SK-N-MC (cell line): ENCODE data around the gene MRTFA.
A peak's percentile ranks its signal among the peaks of the same experiment; 100 is the strongest.

Experiments
- DNase-seq: peaks from one replicate; pipeline ENCODE4 v3.0.0-alpha.2; 2011; ENCODE audit warnings: low read depth, low spot score
- H3K27ac ChIP-seq: fragments of 200-600 bp; sonication (generic); 2 replicates; pipeline ENCODE4 v1.5.1; 2016; ENCODE audit warnings: mixed run types
- H3K36me3 ChIP-seq: fragments of 200-600 bp; sonication (generic); 2 replicates; pipeline ENCODE4 v1.6.1; 2017; ENCODE audit warnings: antibody characterized with exemption, low read length, mixed read lengths; ENCODE audit not compliant: insufficient read depth
- H3K4me3 ChIP-seq: fragments of 200-600 bp; sonication (generic); 2 replicates; pipeline ENCODE4 v1.5.1; 2016
- H3K9ac ChIP-seq: fragments of 200-600 bp; sonication (generic); 2 replicates; pipeline ENCODE4 v1.8.0; 2017; ENCODE audit warnings: mixed run types, mixed read lengths; ENCODE audit not compliant: insufficient read length
- H3K9me3 ChIP-seq: fragments of 200-600 bp; sonication (generic); 2 replicates; pipeline ENCODE4 v1.6.1; 2017; ENCODE audit warnings: low read depth, mild to moderate bottlenecking, antibody characterized with exemption, low read length, moderate library complexity, mixed read lengths
- EZH2 ChIP-seq: fragments of 200-600 bp; sonication (generic); IDR thresholded peaks from one replicate; pipeline ENCODE4 v1.6.1; 2017; ENCODE audit warnings: antibody characterized with exemption
- FOXP2 ChIP-seq: optimal IDR thresholded peaks from 2 replicates; pipeline ENCODE3; 2011; ENCODE audit warnings: mild to moderate bottlenecking, moderate library complexity; ENCODE audit not compliant: insufficient read depth; ENCODE audit errors: extremely low read length, control extremely low read depth
- POLR2AphosphoS5 ChIP-seq: IDR thresholded peaks from 2 replicates; pipeline ENCODE4 v1.6.1; 2012; ENCODE audit warnings: mild to moderate bottlenecking, low read depth, low read length, borderline replicate concordance

The MRTFA gene

GRCh38 chr22:40638261-40638660, 1.7 kb upstream of the MRTFA start:
- TF ChIP-seq POLR2AphosphoS5 = no peak
- no peak for TF ChIP-seq FOXP2
- TF ChIP-seq EZH2 = no peak
- Histone ChIP-seq H3K9ac (no peak overlapping the region), H3K9me3 (no peaks in the 10 kb centered on the region), H3K27ac (no peak overlapping the region), H3K36me3 (no peaks in the 10 kb centered on the region), H3K4me3 (no peak overlapping the region)
- DNase-seq = no peak

DNA sequence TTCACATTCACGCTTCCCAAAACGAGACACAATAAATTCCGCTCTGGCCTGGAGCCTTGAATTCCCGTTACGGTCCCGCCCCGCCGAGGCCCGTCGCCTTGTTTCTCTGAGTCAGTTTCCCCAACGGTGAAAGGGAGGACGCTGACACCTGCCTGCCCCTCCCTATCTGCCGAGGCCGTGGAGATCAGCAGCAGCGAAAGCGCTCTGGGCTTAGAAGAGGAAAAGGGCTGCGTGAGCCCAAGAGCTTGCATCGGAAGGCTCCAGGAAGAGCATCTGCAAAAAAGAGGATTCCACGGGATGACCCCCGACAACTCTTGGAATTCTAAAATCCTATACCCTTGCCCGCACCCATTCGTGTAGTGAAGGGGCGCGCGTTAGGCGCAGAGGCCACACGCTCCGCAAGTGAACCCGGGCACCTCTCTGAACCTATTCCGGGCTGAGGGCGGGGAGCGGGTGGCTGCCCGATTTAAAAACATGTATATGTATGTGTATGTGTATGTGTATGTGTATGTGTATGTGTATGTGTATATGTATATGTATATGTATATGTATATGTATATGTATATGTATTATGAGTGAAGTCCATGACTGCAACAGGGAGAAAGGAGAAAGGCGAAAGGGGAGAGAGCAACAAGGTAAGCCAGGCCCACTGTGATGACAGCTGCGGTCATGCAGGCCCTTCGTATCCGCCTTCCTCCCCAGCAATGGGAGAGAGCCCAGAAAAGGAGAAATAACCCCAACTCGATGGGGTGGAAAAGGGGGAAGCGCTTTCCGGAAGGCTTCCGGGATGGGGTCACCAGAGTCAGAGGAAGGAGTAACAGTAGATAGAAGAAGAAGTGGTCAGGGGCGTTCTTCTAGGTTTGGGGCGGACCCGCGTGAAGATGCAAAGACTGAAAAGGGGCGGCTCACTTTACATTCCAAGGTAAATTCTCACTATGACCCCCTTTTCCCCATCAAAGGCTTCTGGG, 948 bp upstream of the MRTFA start:
- Histone ChIP-seq H3K4me3 (peak overlapping the region; percentile 80), H3K36me3 (no peaks in the 10 kb centered on the region), H3K9me3 (no peaks in the 10 kb centered on the region), H3K9ac (peak overlapping the region; percentile 83), H3K27ac (peak overlapping the region; percentile 43; the same call in 1 of the 2 replicates)
- TF ChIP-seq EZH2 = no peak
- TF ChIP-seq POLR2AphosphoS5 = no peak
- no peak for TF ChIP-seq FOXP2
- DNase-seq = no peak

- DNase-seq = no peak
- H3K4me3 ChIP-seq = peak overlapping the region; percentile 80
- H3K9ac ChIP-seq = peak overlapping the region; percentile 88
- no peaks in the 10 kb centered on the region for H3K9me3 ChIP-seq
- no peak for TF ChIP-seq POLR2AphosphoS5
- TF ChIP-seq EZH2 = no peak
- TF ChIP-seq FOXP2 = no peak
- H3K27ac ChIP-seq = no peak overlapping the region
- no peaks in the 10 kb centered on the region for H3K36me3 ChIP-seq
Measured at GRCh38 chr22:40635940-40636379, 559 bp downstream of the MRTFA start.

GRCh38 chr22:40635043-40635939, 1.2 kb downstream of the MRTFA start:
- H3K27ac ChIP-seq = no peak overlapping the region
- H3K4me3 ChIP-seq = peak overlapping the region; percentile 80
- no peaks in the 10 kb centered on the region for H3K36me3 ChIP-seq
- TF ChIP-seq EZH2 (no peak), FOXP2 (no peak), POLR2AphosphoS5 (no peak)
- peak overlapping the region; percentile 88 for H3K9ac ChIP-seq
- DNase-seq = no peak
- no peaks in the 10 kb centered on the region for H3K9me3 ChIP-seq

DNA sequence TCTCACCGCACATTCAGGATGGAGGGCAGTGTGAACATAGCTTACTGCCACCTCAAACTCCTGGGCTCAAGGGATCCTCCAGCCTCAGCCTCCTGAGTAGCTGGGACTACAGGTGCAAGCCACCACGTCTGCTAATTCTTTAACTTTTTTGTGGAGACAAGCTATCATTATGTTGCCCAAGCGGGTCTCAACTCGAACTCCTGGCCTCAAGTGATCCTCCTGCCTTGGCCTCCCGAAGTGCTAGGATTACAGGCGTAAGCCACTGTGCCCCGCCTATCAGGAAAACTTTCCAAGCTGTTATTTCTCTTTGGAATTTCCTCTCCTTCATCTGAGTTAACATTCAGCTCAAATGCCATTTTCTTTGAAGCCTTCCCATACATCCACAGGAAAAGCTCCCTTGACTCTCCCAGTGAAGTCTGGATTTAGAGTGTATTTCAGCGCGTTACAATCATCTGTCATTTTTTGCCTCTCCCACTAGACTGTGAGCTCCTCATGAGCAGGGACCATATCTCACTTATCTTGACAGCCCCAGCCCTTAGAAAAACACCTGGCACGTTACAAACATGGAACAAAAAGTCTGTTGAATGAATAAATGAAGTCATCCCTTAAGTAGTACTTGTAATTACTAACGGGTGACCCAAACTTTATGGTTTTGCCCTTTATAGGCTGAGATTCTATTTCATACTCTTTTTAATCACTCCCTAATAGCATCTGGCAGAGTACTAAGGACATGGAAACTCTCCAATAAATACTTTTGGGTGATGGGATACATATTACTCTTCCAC, 2.2 kb downstream of the MRTFA start:
- Histone ChIP-seq H3K36me3 (no peaks in the 10 kb centered on the region), H3K27ac (no peak overlapping the region), H3K9me3 (no peaks in the 10 kb centered on the region), H3K9ac (no peak overlapping the region), H3K4me3 (peak overlapping the region; percentile 80)
- DNase-seq = no peak
- no peak for TF ChIP-seq EZH2
- no peak for TF ChIP-seq FOXP2
- TF ChIP-seq POLR2AphosphoS5 = no peak

- no peak for TF ChIP-seq POLR2AphosphoS5
- no peak for TF ChIP-seq FOXP2
- Histone ChIP-seq H3K9me3 (no peaks in the 10 kb centered on the region), H3K9ac (no peak overlapping the region), H3K4me3 (no peak overlapping the region), H3K27ac (no peak overlapping the region), H3K36me3 (no peaks in the 10 kb centered on the region)
- DNase-seq = no peak
Measured at GRCh38 chr22:40633036-40633435, 3.5 kb downstream of the MRTFA start.

- no peaks in the 10 kb centered on the region for H3K9me3 ChIP-seq
- no peak overlapping the region for H3K27ac ChIP-seq
- H3K4me3 ChIP-seq = no peak overlapping the region
- no peak for TF ChIP-seq FOXP2
- TF ChIP-seq EZH2 = no peak
- no peak for TF ChIP-seq POLR2AphosphoS5
- H3K36me3 ChIP-seq = no peaks in the 10 kb centered on the region
- H3K9ac ChIP-seq = no peak overlapping the region
- no peak for DNase-seq
Measured at GRCh38 chr22:40631925-40632324, 4.6 kb downstream of the MRTFA start.
